Neuronal stem cell (in vitro differentiated cells): ENCODE results near the gene USP15.

Experiments used
- DNase-seq: peaks from one replicate; pipeline ENCODE4 v3.0.0-alpha.2; 2013; ENCODE audit warnings: low spot score
- H2AFZ ChIP-seq: one replicate; pipeline ENCODE4 v1.6.1; 2013; ENCODE audit warnings: mild to moderate bottlenecking, low read length, inconsistent platforms
- H2AK5ac ChIP-seq: 2 replicates; pipeline ENCODE4 v1.6.1; 2013; ENCODE audit warnings: low read depth, mild to moderate bottlenecking, inconsistent platforms, low read length, moderate library complexity, mixed read lengths
- H2BK120ac ChIP-seq: 2 replicates; pipeline ENCODE4 v1.6.1; 2013; ENCODE audit warnings: low read depth, mild to moderate bottlenecking, inconsistent platforms, low read length, moderate library complexity, mixed read lengths
- H2BK12ac ChIP-seq: one replicate; pipeline ENCODE4 v1.6.1; 2013; ENCODE audit warnings: low read length, inconsistent platforms
- H2BK15ac ChIP-seq: 2 replicates; pipeline ENCODE4 v1.6.1; 2013; ENCODE audit warnings: mild to moderate bottlenecking, low read length, inconsistent platforms, mixed read lengths
- H2BK5ac ChIP-seq: one replicate; pipeline ENCODE4 v1.6.1; 2013; ENCODE audit warnings: inconsistent platforms, mild to moderate bottlenecking, low read length, moderate library complexity
- H3K14ac ChIP-seq: one replicate; pipeline ENCODE4 v1.6.1; 2013; ENCODE audit warnings: low read length, inconsistent platforms
- H3K18ac ChIP-seq: 2 replicates; pipeline ENCODE4 v1.6.1; 2013; ENCODE audit warnings: low read length, inconsistent platforms
- H3K23ac ChIP-seq: 2 replicates; pipeline ENCODE4 v1.6.1; 2013; ENCODE audit warnings: low read depth, mild to moderate bottlenecking, mixed read lengths, low read length, inconsistent platforms; ENCODE audit not compliant: poor library complexity
- H3K27ac ChIP-seq: replicated peaks from 3 replicates; pipeline ENCODE4 v1.5.1; 2013; ENCODE audit warnings: low read length, inconsistent platforms
- H3K27me3 ChIP-seq, 3 experiments: 2 replicates each; pipeline ENCODE4 v1.6.1; 2013; ENCODE audit warnings: low read length in 3 of 3, mild to moderate bottlenecking in 2 of 3, inconsistent platforms in 1 of 3, low read depth in 1 of 3, mixed read lengths in 1 of 3, moderate library complexity in 1 of 3; ENCODE audit not compliant: control insufficient read depth in 3 of 3, insufficient read depth in 3 of 3
- H3K36me3 ChIP-seq, 2 donors: replicated peaks in 1 of 2; 2 replicates each; pipeline ENCODE4 v1.6.1; 2013; ENCODE audit warnings: low read length in 2 of 2; ENCODE audit not compliant: control insufficient read depth in 2 of 2, insufficient read depth in 2 of 2
- H3K4ac ChIP-seq: 2 replicates; pipeline ENCODE4 v1.6.1; 2013; ENCODE audit warnings: inconsistent platforms, mild to moderate bottlenecking, low read length, moderate library complexity
- H3K4me1 ChIP-seq, 2 donors: 1 replicate in 1 of 2; 2 replicates in 1 of 2; pipeline ENCODE4 v1.6.1; 2013; ENCODE audit warnings: low read length in 2 of 2, low read depth in 1 of 2; ENCODE audit not compliant: control insufficient read depth in 2 of 2, insufficient read depth in 1 of 2
- H3K4me2 ChIP-seq: one replicate; pipeline ENCODE4 v1.6.1; 2013; ENCODE audit warnings: mild to moderate bottlenecking, low read length, inconsistent platforms; ENCODE audit not compliant: insufficient read depth, poor library complexity, severe bottlenecking
- H3K4me3 ChIP-seq, 2 donors: 2 replicates each; pipeline ENCODE4 v1.5.1; 2013; ENCODE audit warnings: low read length in 2 of 2, mild to moderate bottlenecking in 2 of 2, inconsistent platforms in 1 of 2, moderate library complexity in 1 of 2
- H3K79me1 ChIP-seq: one replicate; pipeline ENCODE4 v1.6.1; 2013; ENCODE audit warnings: low read depth, mild to moderate bottlenecking, inconsistent platforms, low read length, moderate library complexity
- H3K9ac ChIP-seq: one replicate; pipeline ENCODE4 v1.6.1; 2013; ENCODE audit warnings: mild to moderate bottlenecking, low read depth, low read length, inconsistent platforms; ENCODE audit not compliant: poor library complexity
- H3K9me3 ChIP-seq, 2 donors: replicated peaks in 1 of 2; 2 replicates each; pipeline versions ENCODE3 to v1.6.1; 2013; ENCODE audit warnings: low read length in 2 of 2, mild to moderate bottlenecking in 2 of 2, inconsistent platforms in 1 of 2, low read depth in 1 of 2, mixed read lengths in 1 of 2, moderate library complexity in 1 of 2; ENCODE audit not compliant: control insufficient read depth in 2 of 2, insufficient read depth in 1 of 2
- H4K8ac ChIP-seq: one replicate; pipeline ENCODE4 v1.6.1; 2013; ENCODE audit warnings: low read depth, mild to moderate bottlenecking, inconsistent platforms, low read length, moderate library complexity
- H4K91ac ChIP-seq: one replicate; pipeline ENCODE4 v1.6.1; 2013; ENCODE audit warnings: low read length, low read depth, mild to moderate bottlenecking, inconsistent platforms; ENCODE audit not compliant: poor library complexity
- WGBS, 2 donors: extraction: QIAGEN DNeasy Blood & Tissue Kit; methylation state at CpG; one replicate each; pipeline ENCODE4 v1.1.7; 2013; ENCODE audit warnings: missing lambda C conversion rate in 2 of 2, mixed read lengths in 1 of 2; ENCODE audit not compliant: insufficient read length in 2 of 2, insufficient replicate concordance in 1 of 2; ENCODE audit errors: extremely low coverage in 2 of 2; 5-methylcytosine and 5-hydroxymethylcytosine counted together

USP15 gene

DNA sequence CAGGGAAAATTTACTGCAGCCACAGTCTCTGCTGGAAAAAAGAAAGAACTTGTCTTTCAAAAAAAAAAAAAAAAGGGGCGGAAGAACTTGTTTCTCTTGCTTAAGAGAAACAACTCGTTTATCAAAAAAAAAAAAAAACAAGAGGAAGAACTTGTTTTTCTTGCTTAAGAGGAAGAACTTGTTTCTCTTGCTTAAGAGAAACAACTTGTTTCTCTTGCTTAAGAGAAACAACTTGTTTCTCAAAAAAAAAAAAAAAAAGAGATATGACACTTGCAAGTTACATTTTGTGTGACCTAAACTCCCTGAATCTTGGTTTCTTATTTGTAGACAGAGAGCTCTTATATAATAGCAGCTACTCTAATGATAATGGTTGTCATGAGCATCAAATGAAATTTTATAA is 44.7 kb upstream of the USP15 start:
- Histone ChIP-seq H3K14ac (no peak overlapping the region), H4K8ac (no peak overlapping the region), H3K18ac (no peak overlapping the region), H2BK5ac (no peak overlapping the region), H3K36me3 (no peaks in the 10 kb centered on the region), H3K9me3 (no peaks in the 10 kb centered on the region), H3K79me1 (no peaks in the 10 kb centered on the region), H3K9ac (no peak overlapping the region), H3K27me3 (no peaks in the 10 kb centered on the region), H2AK5ac (no peak overlapping the region), H3K4ac (no peak overlapping the region), H2BK12ac (no peak overlapping the region), H3K27ac (no peak overlapping the region), H2BK15ac (no peak overlapping the region), H2BK120ac (no peak overlapping the region), H3K4me2 (no peak overlapping the region), H3K4me1 (no peaks in the 10 kb centered on the region), H4K91ac (no peak overlapping the region), H3K23ac (no peak overlapping the region), H3K4me3 (no peak overlapping the region), H2AFZ (no peak overlapping the region)
- WGBS, 2 donors = no CpG with 5 or more reads among the region's 2 CpGs
- no peak for DNase-seq

DNA sequence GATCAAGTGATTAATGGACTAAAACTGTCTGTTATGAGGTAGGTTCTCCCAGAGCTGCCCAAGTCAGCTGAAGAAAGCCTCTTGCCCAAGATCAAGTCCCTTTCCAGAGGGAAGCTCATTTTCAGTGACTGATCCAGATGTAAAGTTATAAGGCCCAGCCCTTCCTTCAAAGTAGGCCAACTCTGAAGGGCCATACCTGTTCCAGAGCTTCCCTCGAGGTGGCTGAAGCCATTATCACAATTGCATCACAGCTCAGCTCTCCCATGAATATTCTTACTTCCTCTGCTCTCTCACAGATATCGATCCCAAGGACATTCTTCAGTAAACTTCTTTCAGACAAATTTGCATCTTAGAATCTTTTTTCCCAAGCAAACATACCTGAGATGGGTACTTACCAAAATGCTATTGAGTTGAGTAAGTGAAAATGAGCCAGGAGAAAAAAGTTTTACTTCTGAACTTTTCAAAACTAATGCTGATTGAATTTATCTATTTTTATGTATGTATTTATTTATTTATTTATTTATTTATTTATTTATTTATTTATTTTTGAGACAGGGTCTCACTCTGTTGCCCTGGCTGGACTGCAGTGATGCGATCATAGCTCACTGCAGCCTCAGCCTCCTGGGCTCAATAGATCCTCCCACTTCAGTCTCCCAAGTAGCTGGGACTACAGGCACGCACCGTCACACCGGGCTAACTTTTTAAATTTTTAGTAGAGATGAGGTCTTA is 42.6 kb upstream of the USP15 start:
- Histone ChIP-seq H3K9me3 (no peaks in the 10 kb centered on the region), H2BK12ac (no peak overlapping the region), H4K8ac (no peak overlapping the region), H3K23ac (no peak overlapping the region), H3K79me1 (no peaks in the 10 kb centered on the region), H4K91ac (no peak overlapping the region), H3K9ac (no peak overlapping the region), H3K4me1 (no peaks in the 10 kb centered on the region), H2BK15ac (no peak overlapping the region), H3K4me3 (no peak overlapping the region), H2AK5ac (no peak overlapping the region), H2BK5ac (no peak overlapping the region), H2AFZ (no peak overlapping the region), H3K27ac (no peak overlapping the region), H3K27me3 (no peaks in the 10 kb centered on the region), H3K14ac (no peak overlapping the region), H3K4ac (no peak overlapping the region), H2BK120ac (no peak overlapping the region), H3K18ac (no peak overlapping the region), H3K36me3 (no peaks in the 10 kb centered on the region), H3K4me2 (no peak overlapping the region)
- no peak for DNase-seq
- WGBS, 2 donors = no CpG with 5 or more reads among the region's 6 CpGs

DNA sequence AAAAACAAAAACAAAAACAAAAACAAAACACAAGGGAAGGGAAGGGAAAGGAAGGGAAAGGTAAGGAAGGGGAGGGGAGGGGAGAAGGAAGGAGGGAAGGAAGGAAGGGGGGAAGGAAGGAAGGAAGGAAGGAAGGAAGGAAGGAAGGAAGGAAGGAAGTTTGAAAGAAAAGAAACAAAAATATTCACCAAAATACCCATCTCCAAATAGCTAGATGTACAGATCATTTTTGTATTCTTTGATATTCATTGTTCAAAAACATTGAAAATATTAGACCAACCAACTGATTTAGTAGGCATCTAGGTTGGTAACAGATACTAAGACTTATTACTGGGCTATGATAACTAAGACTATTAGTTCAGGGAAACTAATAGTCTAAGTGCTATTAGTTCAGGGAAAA is 39.1 kb upstream of the USP15 start:
- no peaks in the 10 kb centered on the region for H3K9me3 ChIP-seq
- H2AK5ac ChIP-seq = no peak overlapping the region
- no peak overlapping the region for H3K4me2 ChIP-seq
- H2BK120ac ChIP-seq = no peak overlapping the region
- H3K36me3 ChIP-seq = no peaks in the 10 kb centered on the region
- no peak overlapping the region for H3K23ac ChIP-seq
- H3K4me3 ChIP-seq = no peak overlapping the region
- H3K18ac ChIP-seq = no peak overlapping the region
- no peak overlapping the region for H4K8ac ChIP-seq
- H2BK12ac ChIP-seq = no peak overlapping the region
- no peak overlapping the region for H3K9ac ChIP-seq
- H3K4ac ChIP-seq = no peak overlapping the region
- H3K27ac ChIP-seq = no peak overlapping the region
- H3K4me1 ChIP-seq = no peaks in the 10 kb centered on the region
- no peaks in the 10 kb centered on the region for H3K79me1 ChIP-seq
- no peak for DNase-seq
- H3K27me3 ChIP-seq = no peaks in the 10 kb centered on the region
- no peak overlapping the region for H3K14ac ChIP-seq
- no peak overlapping the region for H4K91ac ChIP-seq
- no peak overlapping the region for H2BK5ac ChIP-seq
- no peak overlapping the region for H2BK15ac ChIP-seq
- no peak overlapping the region for H2AFZ ChIP-seq

DNA sequence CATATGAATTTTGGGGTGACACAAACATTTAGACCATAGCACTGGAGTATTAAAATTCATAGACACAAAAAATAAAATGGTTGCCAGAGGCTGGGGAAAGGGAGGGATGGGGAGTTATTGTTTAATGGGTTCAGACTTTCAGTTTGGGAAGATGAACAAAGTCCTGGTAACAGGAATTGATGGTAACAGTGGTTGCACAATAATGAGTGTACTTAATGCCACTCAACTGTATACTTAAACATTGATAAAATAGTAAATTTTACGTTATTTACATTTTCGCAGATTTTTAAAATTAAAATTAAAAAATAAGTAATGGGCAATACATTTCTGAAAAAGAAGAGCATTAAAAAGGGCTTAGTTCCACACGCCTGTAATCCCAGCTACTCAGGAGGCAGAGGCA is 35.6 kb upstream of the USP15 start:
- no CpG with 5 or more reads among the region's 3 CpGs for WGBS, 2 donors
- no peak overlapping the region for H3K23ac ChIP-seq
- no peak for DNase-seq

More for the DNA sequence above, 35.6 kb upstream of the USP15 start:
- Histone ChIP-seq H3K79me1 (no peaks in the 10 kb centered on the region), H3K4me1 (no peaks in the 10 kb centered on the region), H3K9me3 (no peaks in the 10 kb centered on the region), H2BK120ac (no peak overlapping the region), H3K27me3 (no peaks in the 10 kb centered on the region), H2BK5ac (no peak overlapping the region), H3K4me3 (no peak overlapping the region), H3K14ac (no peak overlapping the region), H2AFZ (no peak overlapping the region), H2BK12ac (no peak overlapping the region), H3K4ac (no peak overlapping the region), H4K8ac (no peak overlapping the region), H3K4me2 (no peak overlapping the region), H3K18ac (no peak overlapping the region), H3K36me3 (no peaks in the 10 kb centered on the region), H3K9ac (no peak overlapping the region), H2AK5ac (no peak overlapping the region), H2BK15ac (no peak overlapping the region), H4K91ac (no peak overlapping the region), H3K27ac (no peak overlapping the region)
